HG03460 (cell line): Measurements from ENCODE around the gene NRXN3.
"Not testable (repeated sequence)": the region's sequence is repeated elsewhere in the genome, so short reads cannot be mapped to it uniquely, and the experiment has no call there.

Experiments
- ATAC-seq: cut with Tn5 transposase; IDR thresholded peaks from one replicate; pipeline ENCODE4 v1.9.1; 2021; ENCODE audit not compliant: unreplicated experiment

The NRXN3 gene

DNA sequence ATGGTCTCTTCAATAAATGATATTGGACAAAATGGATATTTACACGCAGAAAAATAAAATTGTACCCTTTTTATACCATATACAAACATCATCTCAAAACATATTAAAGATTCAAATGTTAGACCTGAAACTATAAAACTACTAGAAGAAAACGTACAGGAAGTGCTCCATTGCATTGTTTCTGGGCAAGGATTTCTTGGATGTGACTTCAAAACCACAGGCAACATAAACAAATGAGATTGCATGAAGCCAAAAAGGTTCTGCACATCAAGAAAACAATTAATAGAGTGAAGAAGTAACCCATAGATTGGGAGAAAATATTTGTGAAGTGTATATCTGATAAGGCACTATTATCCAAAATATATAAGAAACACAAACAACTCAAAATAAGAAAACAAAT, 812.4 kb downstream of the NRXN3 start:
- ATAC-seq, result no peak

DNA sequence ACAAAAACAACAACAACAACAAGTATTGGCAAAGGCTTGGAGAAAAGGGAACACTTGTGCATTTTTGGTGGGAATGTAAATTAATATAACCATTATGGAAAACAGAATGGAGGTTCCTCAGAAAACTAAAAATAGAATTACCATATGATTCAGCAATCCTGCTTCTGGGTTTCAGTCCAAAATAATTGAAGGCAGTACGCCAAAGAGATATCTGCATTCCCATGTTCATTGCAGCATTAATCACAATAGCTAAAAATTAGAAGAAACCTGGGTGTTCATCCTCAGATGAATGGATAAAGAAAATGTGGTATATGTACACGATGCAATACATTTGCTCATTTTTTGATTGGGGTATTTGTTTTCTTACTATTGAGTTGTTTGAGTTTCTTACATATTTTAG, 813.0 kb downstream of the NRXN3 start:
- ATAC-seq, result no peak

DNA sequence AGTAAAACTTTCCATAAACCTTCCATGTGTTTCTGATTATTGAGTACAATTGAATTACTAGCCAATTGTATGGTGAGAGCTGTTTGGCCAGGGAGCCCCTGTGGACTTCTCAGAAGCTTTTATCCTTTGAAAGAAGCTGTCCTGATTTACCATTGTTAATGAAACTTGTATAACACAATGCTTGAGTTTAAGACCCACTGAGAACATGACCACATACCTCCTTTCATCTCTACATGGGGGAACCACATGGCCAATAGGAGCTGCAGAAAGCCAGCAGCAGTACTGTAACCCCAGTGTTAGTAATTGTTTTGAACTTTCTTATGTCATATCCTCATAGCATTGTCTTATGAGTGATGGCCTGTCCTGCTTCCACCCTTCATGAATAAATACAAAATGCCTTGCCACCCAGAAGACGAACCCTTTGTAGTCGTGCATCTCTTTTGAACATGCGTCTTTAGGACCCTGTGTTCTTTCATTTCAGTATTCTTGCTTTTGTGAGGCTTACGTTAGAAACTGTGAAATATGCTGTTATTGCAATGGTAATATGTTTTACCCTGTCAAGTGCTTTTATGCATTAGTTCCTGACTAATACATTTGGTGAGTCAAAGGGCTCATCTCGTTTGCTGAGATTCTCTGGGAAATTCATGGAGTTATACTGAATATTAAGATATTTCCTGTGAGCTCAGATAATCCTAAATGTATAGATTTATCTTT, 815.7 kb downstream of the NRXN3 start:
- no peak for ATAC-seq

DNA sequence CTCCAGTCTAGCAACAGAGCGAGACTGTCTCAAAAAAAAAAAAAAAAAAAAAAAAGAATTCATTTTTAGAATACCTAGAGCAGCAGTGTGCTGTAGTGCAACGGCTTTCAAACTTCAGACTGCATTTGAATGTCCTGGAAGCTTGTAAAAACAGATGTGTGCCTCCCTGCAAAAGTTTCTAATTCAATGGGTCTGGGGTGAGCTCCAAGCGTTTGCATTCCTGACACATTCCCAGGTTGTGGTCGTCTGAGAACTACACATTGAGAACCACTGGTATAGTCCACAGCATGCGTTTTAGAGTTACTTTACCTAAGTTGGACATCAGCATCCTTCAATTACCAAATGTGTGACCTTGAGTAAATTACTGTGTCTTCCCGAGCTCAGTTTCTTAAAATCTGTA, 816.8 kb downstream of the NRXN3 start:
- no peak for ATAC-seq

DNA sequence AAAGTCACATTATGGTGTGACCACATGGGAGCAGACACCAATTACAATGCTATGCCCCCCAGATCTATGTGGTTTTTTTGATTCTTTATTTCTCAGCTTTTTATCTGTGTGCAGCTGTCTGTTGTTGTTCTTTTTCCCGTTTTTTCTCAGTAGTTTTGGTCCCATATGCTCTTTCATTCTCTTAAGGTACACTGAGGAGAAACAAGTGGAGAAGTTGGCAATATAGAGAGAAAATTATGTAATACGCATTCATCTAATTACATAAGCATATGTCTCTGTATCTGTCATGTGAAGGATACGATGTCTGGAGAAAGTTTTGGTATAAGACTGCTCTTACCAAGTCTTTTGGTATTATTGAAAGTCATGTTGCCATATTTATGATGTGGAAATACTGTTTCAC, 819.0 kb downstream of the NRXN3 start:
- no peak for ATAC-seq

DNA sequence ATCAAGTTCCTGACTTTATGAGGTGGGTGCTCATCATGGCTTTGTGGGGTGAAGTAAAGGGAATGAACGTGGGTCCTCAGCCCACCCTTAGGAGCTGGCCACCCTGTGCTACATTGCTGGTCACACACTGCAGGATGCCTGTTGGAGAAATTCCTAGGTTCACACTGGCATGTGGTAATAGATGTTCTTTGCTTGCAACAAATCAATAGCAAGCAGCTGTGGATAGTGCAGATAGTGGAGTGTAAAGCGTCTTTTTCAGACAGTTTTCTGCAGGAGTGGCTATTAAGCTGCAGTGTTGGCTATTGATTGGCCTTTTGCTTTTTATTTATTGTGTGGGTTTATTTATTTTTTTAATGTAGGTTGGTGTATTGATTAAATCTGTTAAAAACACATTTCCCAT, 822.7 kb downstream of the NRXN3 start:
- no peak for ATAC-seq

DNA sequence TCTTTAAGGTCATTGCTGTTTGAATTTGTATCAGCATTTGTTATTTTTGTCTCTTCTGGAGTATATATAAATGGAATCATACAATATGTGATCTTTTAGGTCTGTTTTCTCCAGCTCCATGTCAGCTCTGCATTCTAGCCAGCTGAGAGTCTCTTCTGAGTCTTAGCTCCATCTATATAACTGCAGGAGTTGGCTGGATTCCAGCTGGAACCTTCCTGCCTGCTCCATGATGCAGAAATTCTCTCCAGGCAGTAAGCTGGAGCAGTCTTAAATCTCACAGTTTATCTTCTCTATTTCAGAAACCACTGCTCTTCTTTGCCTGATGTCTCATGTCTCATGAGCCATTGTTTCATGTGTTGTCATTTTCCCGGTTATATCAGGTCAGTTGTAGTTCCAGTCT, 827.6 kb downstream of the NRXN3 start:
- ATAC-seq, result no peak

DNA sequence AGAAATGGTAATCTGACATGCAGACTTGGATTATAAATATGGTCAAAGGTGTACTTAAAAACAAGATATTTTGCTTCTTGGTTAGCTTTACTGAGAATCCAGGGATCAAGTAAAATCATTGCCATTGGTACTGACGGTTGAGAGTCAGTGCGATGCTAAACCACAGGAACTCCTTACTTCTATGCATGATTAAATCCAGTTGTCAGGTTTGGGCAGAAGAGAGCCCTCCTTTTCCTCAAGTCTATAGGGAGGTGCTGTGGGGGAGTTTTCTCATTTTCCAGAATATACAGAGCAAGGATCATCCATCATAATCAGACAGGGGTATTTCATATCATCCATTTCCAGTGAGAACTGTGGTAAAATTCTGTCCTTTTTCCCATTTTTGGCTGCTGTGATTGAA, 839.1 kb downstream of the NRXN3 start:
- no peak for ATAC-seq

DNA sequence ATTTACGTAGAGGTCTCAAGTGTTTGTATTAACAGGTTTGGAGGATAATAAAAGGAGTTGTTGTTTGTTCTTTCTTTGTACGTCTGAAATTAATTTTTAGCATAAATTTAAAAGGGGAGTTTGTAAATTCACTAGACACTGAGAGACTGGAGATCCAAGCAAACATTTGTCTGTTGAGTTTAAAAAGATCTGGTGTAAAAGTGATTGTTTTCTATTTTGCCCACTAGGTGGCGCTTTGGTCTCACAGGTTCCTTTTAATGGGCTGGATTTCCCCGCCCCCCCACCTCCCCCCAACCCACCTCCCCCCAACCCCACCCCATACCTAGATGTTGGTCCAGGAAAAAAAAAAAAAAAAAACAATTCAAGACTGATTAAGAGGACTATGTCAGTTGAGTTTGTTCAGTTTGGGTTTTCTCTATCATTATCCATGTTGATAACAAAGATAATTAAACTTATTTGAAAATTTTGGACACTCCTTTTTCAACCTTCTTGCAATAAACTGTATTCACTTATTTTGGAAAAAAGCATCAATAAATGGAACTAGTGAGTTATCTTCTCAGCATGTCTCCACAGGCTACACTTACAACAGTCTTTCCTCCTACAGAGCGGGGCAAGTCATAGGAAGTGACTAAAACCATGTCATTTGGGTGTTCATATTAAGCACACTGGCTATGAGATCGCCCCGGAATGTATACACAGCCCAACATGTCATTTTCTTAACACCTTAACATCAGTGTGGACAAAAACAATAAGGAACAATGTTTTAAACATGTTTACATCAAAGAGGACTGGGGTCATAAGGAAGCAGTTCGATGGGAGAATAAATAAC, 841.1 kb downstream of the NRXN3 start:
- ATAC-seq, result no peak

DNA sequence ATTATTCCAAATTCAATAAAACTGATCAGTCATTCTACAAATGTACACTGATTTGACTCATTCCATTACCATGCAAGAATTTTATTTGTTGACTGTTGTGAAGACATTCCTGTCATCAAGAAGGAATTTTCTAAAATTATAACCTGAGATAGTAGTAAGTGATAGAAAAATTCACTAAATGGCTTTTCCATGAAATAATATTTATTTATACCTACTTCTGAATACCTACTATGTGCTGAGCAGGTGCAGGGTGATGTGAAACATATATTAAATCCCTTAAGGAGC, 841.7 kb downstream of the NRXN3 start:
- no peak for ATAC-seq

DNA sequence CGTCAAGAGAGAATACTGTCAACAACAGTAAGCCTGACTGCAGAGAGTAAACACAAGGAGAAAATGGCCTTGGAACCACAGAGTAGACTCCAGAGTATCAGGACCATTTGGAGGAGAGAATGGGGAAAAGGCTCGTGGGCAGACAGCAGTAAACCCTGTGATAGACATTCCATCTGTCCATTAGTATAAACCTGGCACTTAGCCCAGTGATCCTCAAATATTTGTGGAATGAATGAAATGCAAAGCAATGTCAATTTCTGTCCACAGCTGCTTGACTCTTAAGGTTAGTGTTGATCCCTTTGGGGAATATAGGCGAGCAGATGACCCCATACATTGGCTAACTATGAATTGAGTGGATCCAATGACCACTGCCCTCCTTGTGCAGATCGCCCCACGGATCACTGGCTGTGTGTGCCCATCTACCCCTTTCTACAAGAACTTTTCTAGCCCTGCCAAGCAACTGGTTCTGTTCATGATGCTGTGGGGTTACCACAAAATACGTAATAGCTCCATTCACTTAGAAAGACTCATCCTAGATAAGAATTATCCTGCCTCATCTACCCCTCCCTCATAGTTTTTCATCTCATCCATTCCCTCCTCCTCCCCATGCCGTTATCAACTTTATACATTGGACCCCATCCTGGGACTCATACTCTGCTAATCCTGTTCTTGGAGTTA, 846.8 kb downstream of the NRXN3 start:
- ATAC-seq, result no peak

DNA sequence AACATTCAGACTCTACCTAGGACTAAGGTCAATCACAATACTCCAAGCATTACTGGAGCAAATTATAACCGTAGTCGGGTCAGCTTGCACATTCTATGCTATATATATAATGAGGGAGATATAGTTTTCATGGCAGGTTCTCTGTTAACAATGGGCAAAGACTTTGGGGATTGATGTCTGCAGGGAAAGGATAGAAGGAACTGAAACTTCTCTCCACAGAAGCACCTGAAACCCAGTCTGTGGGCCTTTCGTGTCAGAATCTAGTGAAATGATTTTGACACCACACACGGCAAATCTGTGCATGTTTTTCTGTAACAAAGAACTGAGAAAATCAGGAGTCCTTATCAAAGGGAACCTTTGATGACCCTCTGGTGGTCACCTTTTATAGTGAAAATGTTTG, 847.4 kb downstream of the NRXN3 start:
- ATAC-seq, result no peak

DNA sequence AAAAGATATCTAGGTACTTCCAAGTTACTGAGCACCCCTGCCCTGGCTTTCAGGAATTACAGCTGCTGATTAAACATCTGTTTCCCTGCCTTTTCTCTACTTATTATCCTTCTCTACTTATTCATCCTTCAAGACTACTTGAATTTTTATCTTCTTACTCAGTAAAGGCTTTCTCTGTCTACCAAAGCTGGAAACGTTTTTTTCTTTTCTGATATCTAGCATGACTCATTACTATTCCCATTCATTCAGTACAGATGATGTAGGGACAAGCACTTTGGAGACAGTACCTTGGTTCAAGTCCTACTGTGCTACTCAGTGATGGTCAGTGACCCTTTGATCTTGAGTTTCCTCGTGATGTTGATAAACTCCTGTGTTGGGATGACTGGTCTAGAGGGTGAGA, 848.7 kb downstream of the NRXN3 start:
- no peak for ATAC-seq

DNA sequence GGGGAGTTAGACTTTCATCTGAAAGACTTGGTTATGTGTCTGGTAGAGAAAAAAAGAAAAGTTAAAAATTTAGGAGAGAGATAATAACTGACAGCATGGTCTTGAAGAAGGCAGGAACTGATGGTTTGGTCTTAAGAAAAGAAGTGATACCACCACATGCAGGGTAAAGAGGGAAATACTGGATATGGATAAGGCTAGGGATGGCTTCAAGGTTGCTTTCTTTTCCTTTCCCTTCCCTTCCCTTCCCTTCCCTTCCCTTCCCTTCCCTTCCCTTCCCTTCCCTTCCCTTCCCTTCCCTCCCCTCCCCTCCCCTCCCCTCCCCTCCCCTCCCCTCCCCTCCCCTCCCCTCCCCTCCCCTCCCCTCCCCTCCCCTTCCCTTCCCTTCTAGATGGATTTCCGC, 849.7 kb downstream of the NRXN3 start:
- ATAC-seq, result not testable (repeated sequence)

DNA sequence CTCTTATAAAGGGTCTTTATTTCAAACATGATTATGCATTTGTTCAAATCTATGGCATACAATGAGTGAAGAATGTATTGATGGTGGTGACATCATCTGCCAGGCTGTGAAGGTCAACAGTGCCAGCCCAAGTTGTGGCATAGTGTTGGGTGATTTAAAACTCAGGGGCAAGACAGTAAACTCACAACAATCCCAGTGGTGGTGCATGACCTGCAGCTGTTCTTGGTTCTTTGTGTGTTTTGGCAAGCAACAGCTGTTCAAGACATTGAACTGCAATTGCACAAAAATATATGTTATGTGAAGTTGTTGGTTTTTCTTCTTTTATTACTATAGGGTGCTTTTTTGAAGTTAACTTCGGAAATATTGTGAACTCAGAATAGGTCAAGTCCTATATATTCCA, 851.6 kb downstream of the NRXN3 start:
- ATAC-seq, result no peak

DNA sequence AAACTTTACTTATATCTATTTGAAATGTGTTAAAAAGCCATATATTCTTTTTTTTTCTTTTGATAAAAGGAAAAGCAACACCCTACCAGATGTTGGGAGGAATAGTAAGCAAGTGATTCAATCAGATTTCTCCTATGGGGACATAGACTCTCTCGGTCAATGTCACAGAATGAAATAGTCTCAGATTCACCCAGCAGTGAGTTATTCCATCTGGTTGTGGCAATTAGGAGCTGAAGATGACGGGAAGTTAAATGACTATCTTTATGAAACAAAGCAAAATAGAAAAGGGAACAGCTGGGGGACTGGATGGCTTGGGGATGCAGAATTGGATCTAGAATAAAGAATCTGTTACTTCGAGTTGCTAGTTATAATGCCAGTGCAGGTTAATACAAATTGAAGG, 857.0 kb downstream of the NRXN3 start:
- no peak for ATAC-seq

DNA sequence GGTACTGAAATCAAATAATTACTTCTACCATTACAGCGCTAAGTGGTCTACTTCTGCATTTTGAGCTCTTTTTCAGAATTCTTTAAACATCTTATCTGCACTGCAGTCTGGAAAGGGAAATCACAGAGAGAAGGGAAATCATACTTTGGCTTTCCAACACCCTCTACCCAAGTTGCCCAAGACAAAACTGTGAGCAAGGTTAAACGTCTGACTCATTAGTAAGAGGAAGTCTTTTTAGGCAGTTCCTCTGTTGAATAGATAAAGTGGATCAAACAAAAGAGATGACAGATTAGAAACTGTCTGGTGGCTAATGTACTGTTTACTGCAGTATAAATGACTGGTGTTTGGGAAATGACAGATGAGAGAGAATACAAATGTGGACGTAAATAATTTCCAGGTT, 858.1 kb downstream of the NRXN3 start:
- ATAC-seq, result no peak

DNA sequence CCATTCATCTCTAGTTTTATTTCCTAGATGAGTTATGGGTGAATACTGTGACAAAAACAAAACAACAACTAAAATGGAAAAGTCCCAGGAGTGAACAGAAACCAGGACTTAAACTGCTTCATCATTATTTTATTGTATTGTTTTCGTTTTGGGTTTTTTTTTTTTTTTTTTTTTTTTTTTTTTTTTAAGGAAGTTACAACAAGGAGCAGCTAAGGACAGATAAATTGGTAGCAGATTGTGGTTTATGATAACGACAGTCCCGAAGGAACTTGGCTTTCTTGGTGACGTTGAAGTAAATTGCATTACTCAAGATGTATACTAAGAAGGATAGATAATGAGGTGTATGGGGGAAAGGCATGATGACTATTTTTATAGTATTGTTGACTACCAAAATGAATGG, 866.3 kb downstream of the NRXN3 start:
- no peak for ATAC-seq

DNA sequence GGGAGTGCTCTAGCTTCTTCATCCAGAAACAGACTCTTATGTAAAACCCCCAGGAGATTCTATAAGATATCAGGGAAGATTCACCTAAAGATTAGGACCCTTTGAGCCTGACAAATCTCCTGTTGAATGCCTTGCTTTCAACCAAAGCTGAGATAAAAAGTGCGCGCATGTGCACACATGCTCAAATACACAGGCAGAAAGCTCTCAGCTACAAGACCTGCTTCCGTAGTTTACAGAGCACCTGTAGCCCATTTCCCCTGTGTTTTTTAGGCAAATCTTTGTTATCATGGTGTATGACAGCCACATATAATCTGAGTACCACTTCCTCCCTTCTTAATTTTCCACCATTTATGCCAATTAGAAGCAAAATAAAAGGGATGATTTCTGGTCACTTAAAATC, 866.9 kb downstream of the NRXN3 start:
- no peak for ATAC-seq

DNA sequence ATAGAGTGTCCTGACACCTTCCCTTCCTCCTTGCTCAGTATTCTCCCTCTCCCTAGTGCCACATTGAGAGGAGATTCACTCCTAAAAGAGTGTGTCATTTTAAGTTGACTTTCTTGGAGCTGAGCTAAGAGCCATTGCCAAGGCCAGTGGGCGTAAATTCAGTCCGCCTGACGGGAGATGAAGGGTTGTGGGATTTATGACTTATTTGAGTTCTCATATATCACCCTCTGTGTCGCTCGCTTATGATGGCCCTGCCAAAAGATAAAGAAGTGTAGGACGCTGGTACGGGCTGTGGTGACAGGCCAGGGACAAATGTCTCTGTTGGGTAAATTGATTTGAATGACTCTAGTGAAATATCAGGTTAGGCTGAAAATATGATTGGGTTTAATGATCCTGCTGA, 867.4 kb downstream of the NRXN3 start:
- ATAC-seq, result no peak

DNA sequence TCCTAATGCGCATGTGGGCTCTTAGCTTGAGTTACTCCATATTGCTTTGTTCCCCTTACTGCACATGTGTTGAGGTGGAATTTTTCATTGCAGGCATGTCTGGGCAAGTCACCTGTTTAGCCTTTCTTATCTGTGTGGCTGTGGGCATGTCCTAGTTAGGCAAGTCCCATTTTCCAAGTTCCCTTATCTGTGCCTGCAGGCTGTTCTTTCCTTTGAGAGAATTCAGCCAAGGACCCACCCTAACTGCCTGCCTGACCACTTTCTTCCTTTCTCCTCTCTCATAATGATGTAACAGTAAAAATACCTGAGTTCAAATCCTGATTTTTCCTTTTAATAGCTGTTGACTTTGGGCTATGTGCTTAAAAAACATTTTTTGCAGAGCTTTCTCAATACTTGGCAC, 870.6 kb downstream of the NRXN3 start:
- no peak for ATAC-seq

DNA sequence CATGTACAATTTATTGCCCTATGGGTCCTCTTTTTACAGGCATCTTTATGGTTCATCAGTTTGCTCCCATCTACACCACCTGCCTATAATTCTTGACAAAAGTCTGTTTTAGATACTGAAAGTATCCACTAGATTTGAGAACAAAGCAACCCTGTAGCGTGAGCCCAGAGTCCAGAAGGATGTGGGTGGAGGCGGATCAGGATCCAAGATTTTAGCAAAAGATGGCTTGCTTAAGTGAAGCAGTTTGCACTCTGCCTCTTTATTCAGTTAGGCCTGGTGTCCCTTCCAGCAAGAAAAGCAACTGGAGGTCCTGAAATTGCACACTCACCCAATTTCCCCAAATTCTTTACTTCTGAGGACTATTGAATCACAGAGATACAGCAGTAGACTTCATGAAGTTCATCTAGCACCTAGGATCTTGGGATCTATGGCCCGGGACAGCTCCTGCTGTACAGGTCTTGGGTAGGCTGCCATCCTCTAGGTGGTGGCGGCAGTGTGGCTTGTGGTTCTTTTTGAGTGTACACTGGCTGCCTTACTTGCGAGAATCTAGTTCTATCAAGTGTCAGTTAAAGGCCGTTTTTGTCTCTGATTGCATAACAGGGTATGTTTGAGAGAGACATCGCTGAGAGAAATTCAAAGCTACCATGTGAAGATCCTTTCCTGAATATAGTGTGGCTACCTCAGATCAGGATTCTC, 873.2 kb downstream of the NRXN3 start:
- ATAC-seq, result no peak
